ES-I3 (cell line): ENCODE results near the gene HIRIP3.
"Not testable (repeated sequence)": the region's sequence is repeated elsewhere in the genome, so short reads cannot be mapped to it uniquely, and the experiment has no call there.

Experiments
- H3K36me3 ChIP-seq: 2 replicates; pipeline ENCODE4 v1.6.1; 2013; ENCODE audit warnings: mild to moderate bottlenecking, low read length, control low read depth, moderate library complexity; ENCODE audit not compliant: insufficient read depth
- H3K4me1 ChIP-seq: 2 replicates; pipeline ENCODE4 v1.6.1; 2013; ENCODE audit warnings: mild to moderate bottlenecking, control low read depth, low read length; ENCODE audit not compliant: insufficient read depth
- H3K9ac ChIP-seq: 2 replicates; pipeline ENCODE4 v1.6.1; 2013; ENCODE audit warnings: low read depth, mild to moderate bottlenecking, low read length, moderate library complexity
- H3K9me3 ChIP-seq: 2 replicates; pipeline ENCODE4 v1.6.1; 2013; ENCODE audit warnings: mild to moderate bottlenecking, low read length, moderate library complexity; ENCODE audit not compliant: control insufficient read depth, insufficient read depth

The HIRIP3 gene

DNA sequence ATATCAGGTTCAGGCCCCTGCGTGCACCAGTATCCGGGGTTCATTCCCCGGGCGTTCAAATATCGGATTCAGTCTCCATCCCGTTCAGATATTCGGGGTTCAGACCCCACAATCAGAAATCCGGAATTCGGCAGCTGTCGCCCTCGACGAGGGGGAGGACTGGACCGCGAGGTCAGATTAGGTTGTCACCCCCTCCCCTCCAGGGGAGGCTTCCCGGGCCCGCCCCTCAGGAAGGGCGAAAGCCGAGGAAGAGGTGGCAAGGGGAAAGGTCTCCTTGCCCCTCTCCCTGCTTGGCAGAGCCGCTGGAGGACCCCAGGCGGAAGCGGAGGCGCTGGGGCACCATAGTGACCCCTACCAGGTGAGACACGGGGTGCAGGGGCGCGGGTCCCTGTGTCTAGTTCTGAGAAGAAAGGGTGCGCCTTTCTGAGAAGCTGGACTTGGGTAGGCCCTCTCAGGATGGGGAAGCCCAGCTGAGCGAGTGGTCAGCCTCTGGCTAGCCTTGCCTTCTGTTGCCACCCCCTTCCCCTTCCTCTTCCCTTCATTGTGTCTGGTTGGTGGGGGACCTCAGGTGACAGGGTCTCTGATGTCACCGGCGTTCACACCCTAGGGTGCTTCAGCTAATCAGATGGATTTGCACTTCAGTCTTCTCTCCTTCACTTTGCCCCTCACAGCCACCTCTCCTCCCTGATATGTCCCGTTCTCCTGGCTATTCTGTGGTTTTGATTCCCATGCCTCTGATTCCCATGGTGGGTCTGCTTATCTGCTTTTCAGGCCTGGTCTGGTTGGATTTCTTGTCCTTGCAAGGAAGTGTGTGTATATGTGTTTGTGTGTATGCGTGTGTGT, 20.9 kb downstream of the HIRIP3 start:
- H3K4me1 ChIP-seq = peaks cover 15% of the 10 kb centered on the region
- H3K36me3 ChIP-seq = peaks cover 2% of the 10 kb centered on the region
- H3K9ac ChIP-seq = peak overlapping the region; percentile 88
- H3K9me3 ChIP-seq = peaks cover 12% of the 10 kb centered on the region

DNA sequence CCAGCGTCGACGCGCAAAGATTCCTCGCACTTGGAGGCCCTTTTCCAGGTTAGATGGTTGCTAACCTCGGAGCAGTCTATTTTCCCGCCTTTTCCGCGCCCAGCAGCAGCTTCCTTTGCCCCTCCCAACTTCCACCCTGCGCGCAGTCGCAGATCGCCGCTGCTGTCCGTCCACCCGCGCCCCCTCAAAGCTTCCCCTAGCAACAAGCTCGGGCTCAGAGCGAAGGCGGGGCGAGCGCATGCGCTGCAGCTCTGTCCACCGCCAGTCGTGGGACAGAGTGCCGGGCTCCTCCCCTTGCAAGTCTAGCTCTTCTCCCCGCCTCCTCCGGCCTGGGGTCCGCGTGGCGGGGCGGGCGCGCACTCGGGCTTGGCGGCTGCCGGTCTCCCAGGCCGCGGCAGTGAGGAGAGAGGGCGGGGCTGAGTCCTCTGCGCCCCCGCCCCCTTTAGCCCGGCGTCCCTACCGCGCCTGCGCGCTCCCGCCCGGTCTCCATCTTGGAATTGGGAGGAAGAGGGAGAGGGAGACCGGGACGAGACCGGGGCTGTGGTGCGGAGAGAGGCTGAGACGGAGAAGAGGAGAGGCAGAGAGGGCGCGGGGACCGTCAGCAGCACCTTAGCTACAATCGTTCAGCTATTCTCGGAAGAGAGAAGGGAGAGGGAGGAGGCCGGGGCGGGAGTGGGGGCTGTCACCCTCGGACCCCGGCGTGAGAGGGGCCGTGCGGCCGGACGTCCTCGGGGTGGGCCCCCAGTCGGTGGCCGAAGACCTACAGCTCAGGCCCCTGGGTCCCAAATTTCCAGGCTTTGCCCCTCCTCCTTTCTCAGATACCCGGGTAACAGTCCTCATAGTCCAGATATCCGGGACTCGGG, 21.8 kb downstream of the HIRIP3 start, which contains the start of gene TAOK2:
TAOK2 (plus strand) TSS at position 485 of the 863 bp plus-strand sequence. CDS start 3,905 bp downstream, outside the sequence.
- H3K9ac ChIP-seq = peak within 1 kb of the TSS; percentile 88
- peaks cover 15% of the 10 kb centered on the region for H3K4me1 ChIP-seq
- H3K9me3 ChIP-seq = peaks cover 12% of the 10 kb centered on the region
- H3K36me3 ChIP-seq = peaks cover 2% of the 10 kb centered on the region; the same call in 1 of the 2 replicates

DNA sequence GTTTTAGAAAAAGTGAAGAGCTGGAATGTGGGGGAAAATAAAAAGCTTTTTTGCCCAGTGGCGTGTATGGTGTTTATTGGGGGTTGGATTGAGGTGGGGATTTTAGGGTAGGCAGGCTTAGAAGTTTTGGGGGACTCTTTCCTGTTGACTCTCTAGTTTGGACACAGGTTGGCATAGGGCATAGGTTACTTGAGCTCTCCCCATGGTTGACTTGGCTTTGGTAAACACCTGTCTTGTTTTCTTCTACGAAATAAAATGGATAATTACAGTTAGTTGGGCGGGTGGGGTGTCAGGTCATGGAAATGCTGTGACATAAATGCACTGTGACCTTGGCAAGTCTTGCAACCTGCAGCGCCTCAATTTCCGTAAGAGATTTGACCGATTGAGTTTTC, 22.4 kb downstream of the HIRIP3 start:
- H3K36me3 ChIP-seq = peaks cover 2% of the 10 kb centered on the region; the same call in 1 of the 2 replicates
- H3K9me3 ChIP-seq = peaks cover 12% of the 10 kb centered on the region
- peaks cover 15% of the 10 kb centered on the region for H3K4me1 ChIP-seq
- no peak overlapping the region for H3K9ac ChIP-seq

- Histone ChIP-seq H3K4me1 (peaks cover 15% of the 10 kb centered on the region), H3K36me3 (peaks cover 2% of the 10 kb centered on the region; the same call in 1 of the 2 replicates), H3K9me3 (peaks cover 12% of the 10 kb centered on the region), H3K9ac (no peak overlapping the region)
Measured at GRCh38 chr16:29972500-29972899, 22.9 kb downstream of the HIRIP3 start.

GRCh38 chr16:29971304-29971703, 24.1 kb downstream of the HIRIP3 start:
- Histone ChIP-seq H3K4me1 (peaks cover 9% of the 10 kb centered on the region; the same call in 1 of the 2 replicates), H3K9ac (no peak overlapping the region), H3K9me3 (peaks cover 12% of the 10 kb centered on the region), H3K36me3 (peaks cover 2% of the 10 kb centered on the region; the same call in 1 of the 2 replicates)

- Histone ChIP-seq H3K4me1 (no peaks in the 10 kb centered on the region), H3K36me3 (peaks cover 2% of the 10 kb centered on the region; the same call in 1 of the 2 replicates), H3K9me3 (peaks cover 12% of the 10 kb centered on the region), H3K9ac (no peak overlapping the region)
Measured at GRCh38 chr16:29968205-29968604, 27.2 kb downstream of the HIRIP3 start.

DNA sequence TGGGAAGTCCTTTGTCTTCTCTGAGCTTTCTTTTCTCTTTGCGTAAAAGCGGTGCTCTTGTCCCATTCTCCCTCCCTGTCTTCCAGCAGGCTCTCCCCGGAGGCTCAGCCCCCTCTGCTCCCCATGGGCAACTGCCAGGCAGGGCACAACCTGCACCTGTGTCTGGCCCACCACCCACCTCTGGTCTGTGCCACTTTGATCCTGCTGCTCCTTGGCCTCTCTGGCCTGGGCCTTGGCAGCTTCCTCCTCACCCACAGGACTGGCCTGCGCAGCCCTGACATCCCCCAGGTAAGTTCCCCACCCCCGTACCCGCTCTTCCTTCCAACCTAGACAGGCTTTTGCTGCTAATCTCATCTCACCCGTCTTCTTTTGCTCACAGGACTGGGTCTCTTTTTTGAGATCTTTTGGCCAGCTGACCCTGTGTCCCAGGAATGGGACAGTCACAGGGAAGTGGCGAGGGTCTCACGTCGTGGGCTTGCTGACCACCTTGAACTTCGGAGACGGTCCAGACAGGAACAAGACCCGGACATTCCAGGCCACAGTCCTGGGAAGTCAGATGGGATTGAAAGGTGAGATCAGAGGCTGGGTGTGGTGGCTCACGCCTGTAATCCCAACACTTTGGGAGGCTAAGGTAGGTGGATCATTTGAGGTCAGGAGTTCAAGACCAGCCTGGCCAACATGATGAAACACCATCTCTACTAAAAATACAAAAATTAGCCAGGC, 32.2 kb downstream of the HIRIP3 start:
- no peaks in the 10 kb centered on the region for H3K9me3 ChIP-seq
- H3K4me1 ChIP-seq = 0 out of 2 replicates have a peak, but pooled peaks cover 3% of the 10 kb centered on the region
- no peaks in the 10 kb centered on the region for H3K36me3 ChIP-seq
- H3K9ac ChIP-seq = no peak overlapping the region

DNA sequence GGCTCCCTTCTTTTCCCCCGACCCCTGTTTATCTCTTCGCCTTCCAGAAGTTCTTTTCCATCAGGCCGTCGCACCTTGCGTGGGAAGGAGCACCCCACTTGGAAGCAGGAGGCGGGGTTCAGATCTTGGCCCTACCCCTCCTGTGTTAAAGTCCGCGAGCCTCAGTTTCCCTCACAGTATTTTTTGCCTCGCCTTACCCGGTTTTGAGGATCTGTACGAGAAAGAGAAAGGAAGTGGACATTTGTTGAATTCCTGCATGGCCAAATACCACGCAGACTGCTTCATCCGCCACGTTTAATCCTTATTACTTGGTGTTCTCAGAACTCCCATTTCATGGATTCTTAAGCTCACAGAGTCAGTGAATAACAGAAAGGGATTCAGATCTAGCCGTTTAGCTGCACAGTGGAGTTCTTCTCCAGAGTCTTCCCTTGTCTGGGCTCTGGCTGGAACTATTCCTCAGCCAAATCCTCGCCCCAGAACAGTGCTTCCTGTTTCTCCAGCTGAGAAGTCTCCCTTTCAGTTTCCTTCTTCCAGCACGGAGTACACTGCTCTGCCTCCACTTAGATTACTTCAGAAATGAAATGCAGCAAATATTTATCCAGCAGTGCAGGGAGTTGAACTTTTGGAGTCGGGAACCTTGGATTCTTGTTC, 32.9 kb downstream of the HIRIP3 start:
- H3K4me1 ChIP-seq = 0 out of 2 replicates have a peak, but pooled peaks cover 3% of the 10 kb centered on the region
- H3K36me3 ChIP-seq = no peaks in the 10 kb centered on the region
- no peaks in the 10 kb centered on the region for H3K9me3 ChIP-seq
- peak overlapping the region; percentile 78 for H3K9ac ChIP-seq

DNA sequence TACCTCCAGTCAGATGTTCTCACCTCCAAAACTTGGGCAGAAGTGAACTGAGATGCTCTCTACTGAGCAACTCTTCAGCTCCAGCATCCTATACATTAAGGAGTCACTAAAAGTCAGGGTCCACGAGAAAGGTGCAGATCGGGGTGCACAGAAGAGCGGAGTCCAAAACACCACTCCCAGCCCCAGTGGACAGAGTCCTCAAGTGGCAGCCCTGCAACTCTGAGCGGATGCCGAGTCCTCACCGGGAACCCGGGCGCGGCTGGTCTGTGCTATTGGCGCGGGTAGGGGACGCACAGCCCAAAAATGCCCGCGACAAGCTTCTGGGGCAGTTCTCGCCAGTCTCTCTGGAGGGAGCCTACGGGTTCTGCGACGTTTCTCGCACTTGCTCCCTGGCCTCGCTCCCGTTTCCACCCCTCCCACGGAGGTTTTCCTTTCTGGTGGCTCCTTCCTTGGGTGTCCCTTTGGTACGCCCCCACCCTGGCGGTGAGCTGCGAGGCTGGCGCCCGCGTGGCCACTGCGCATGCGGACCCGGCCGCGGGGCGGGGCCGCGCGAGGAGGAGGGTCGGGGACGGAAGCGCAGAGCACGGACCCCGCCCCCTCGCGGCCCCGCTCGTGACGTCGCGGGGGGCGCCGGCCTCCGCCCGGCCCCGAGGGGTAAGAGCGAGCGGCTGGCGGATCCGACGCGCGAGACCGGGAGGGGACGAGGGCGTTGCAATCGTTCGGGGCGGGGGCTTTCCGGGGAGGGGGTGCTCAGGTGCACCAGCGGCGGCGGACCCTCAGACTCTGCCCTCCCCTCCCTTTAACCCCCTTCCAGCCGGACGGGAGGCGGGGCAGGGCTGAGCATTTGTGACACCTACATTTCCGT, 33.7 kb downstream of the HIRIP3 start, which contains the start of gene TMEM219:
TMEM219 (plus strand) TSS at position 601 of the 865 bp plus-strand sequence. CDS start 1,065 bp downstream, outside the sequence.
- Histone ChIP-seq H3K9me3 (no peaks in the 10 kb centered on the region), H3K36me3 (no peaks in the 10 kb centered on the region), H3K4me1 (0 out of 2 replicates have a peak, but pooled peaks cover 3% of the 10 kb centered on the region), H3K9ac (peak within 1 kb of the TSS; percentile 78)

- 0 out of 2 replicates have a peak, but pooled peaks cover 3% of the 10 kb centered on the region for H3K4me1 ChIP-seq
- no peaks in the 10 kb centered on the region for H3K9me3 ChIP-seq
- peak overlapping the region; percentile 78; the same call in 1 of the 2 replicates for H3K9ac ChIP-seq
- no peaks in the 10 kb centered on the region for H3K36me3 ChIP-seq
Measured at GRCh38 chr16:29961127-29961478, 34.3 kb downstream of the HIRIP3 start.

GRCh38 chr16:29959821-29960220, 35.6 kb downstream of the HIRIP3 start:
- not testable (repeated sequence) for H3K9ac ChIP-seq, H3K4me1 ChIP-seq

DNA sequence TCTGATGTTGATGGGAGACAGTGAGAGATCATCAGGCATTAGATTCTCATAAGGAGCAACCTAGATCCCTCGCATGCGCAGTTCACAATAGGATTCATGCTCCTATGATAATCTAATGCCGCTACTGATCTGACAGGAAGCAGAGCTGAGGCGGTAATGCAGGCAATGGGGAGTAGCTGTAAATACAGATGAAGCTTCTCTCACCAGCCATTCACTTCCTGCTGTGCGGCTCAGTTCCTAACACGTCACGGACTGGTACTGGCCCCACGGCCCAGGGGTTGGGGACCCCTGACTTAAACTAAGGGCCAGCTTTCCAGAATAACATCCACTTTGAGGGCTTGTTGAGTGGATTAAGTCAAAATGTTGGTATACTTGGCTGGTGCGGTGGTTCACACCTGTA, 36.1 kb downstream of the HIRIP3 start:
- Histone ChIP-seq H3K9ac (no peak overlapping the region), H3K36me3 (no peaks in the 10 kb centered on the region), H3K4me1 (0 out of 2 replicates have a peak, but pooled peaks cover 3% of the 10 kb centered on the region), H3K9me3 (no peaks in the 10 kb centered on the region)

More at GRCh38 chr16:29959821-29960220, 35.6 kb downstream of the HIRIP3 start:
- not testable (repeated sequence) for H3K9me3 ChIP-seq, H3K36me3 ChIP-seq
